Neural crest cell (in vitro differentiated cells): ENCODE measurements around the gene PRKN. TPM values are rescaled to one million over a fixed set of nuclear protein-coding genes. Genes with fewer than 3 reads are reported as not detected.

ENCODE experiments used
- DNase-seq: peaks from one replicate; pipeline ENCODE4 v3.0.0; 2021; ENCODE audit warnings: low read depth, mixed read lengths, low spot score
- H3K27ac Mint-ChIP-seq: one replicate; pipeline ENCODE4 v1.8.0; 2021; ENCODE audit warnings: mild to moderate bottlenecking, mixed read lengths; ENCODE audit not compliant: unreplicated experiment
- H3K27me3 Mint-ChIP-seq: 2 replicates; pipeline ENCODE4 v1.8.0; 2021; ENCODE audit warnings: low read depth, mild to moderate bottlenecking, mixed read lengths
- H3K36me3 Mint-ChIP-seq: 2 replicates; pipeline ENCODE4 v1.8.0; 2021; ENCODE audit warnings: low read depth, mild to moderate bottlenecking, mixed read lengths
- H3K4me1 Mint-ChIP-seq: 2 replicates; pipeline ENCODE4 v1.8.0; 2021; ENCODE audit warnings: mixed read lengths
- H3K4me3 Mint-ChIP-seq: one replicate; pipeline ENCODE4 v1.8.0; 2021; ENCODE audit warnings: mild to moderate bottlenecking, mixed read lengths
- H3K9me3 Mint-ChIP-seq: 2 replicates; pipeline ENCODE4 v1.8.0; 2021; ENCODE audit warnings: mixed read lengths
- total RNA-seq: library from RNA; stranded (reverse); gene quantifications from 2 replicates; pipeline ENCODE4 v1.2.1, GENCODE V29; 2021
- TF ChIP-seq, protein P1 (sequence below): fragments of 200-600 bp; sonication (generic); conservative IDR thresholded peaks from 2 replicates; pipeline ENCODE4 v1.5.0; 2021; ENCODE audit warnings: antibody characterized with exemption, mild to moderate bottlenecking

PRKN gene
- total RNA-seq, 1 donor from 2014 or later: 3.2 TPM

- Mint-ChIP-seq H3K27ac (no peak overlapping the region), H3K9me3 (no peaks in the 10 kb centered on the region), H3K4me1 (no peaks in the 10 kb centered on the region), H3K27me3 (no peaks in the 10 kb centered on the region), H3K4me3 (no peak overlapping the region), H3K36me3 (no peaks in the 10 kb centered on the region)
- TF ChIP-seq, protein P1, sequence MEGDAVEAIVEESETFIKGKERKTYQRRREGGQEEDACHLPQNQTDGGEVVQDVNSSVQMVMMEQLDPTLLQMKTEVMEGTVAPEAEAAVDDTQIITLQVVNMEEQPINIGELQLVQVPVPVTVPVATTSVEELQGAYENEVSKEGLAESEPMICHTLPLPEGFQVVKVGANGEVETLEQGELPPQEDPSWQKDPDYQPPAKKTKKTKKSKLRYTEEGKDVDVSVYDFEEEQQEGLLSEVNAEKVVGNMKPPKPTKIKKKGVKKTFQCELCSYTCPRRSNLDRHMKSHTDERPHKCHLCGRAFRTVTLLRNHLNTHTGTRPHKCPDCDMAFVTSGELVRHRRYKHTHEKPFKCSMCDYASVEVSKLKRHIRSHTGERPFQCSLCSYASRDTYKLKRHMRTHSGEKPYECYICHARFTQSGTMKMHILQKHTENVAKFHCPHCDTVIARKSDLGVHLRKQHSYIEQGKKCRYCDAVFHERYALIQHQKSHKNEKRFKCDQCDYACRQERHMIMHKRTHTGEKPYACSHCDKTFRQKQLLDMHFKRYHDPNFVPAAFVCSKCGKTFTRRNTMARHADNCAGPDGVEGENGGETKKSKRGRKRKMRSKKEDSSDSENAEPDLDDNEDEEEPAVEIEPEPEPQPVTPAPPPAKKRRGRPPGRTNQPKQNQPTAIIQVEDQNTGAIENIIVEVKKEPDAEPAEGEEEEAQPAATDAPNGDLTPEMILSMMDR: no peak
- no peak for DNase-seq
Measured at GRCh38 chr6:162306616-162307015, 420.9 kb downstream of the PRKN start.

DNA sequence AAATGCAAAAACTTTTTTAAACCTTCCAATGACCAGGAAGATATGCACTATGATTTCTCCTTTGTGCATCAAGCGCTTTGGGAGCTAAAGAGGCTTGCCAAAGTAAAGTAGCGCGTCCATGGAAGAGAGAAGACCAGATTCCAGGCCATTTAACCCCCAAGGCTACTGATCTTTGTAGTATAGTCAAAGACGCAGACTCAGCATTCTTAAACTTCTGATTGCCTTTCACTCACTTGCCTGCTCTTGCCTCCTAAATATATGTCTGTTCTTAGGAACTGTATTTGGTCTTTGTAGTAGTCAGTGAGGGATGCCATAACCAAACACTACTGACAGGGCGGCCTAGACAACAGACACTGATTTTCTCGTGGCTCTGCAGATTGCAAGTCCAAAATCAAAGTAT lies 426.4 kb downstream of the PRKN start:
- no peaks in the 10 kb centered on the region for H3K4me1 Mint-ChIP-seq
- no peak overlapping the region for H3K4me3 Mint-ChIP-seq
- TF ChIP-seq, protein P1: no peak
- no peaks in the 10 kb centered on the region for H3K9me3 Mint-ChIP-seq
- H3K36me3 Mint-ChIP-seq: no peaks in the 10 kb centered on the region
- no peak overlapping the region for H3K27ac Mint-ChIP-seq
- no peak for DNase-seq
- H3K27me3 Mint-ChIP-seq: no peaks in the 10 kb centered on the region

GRCh38 chr6:162294029-162294428 lies 433.5 kb downstream of the PRKN start:
- no peak for DNase-seq
- H3K27me3 Mint-ChIP-seq: no peaks in the 10 kb centered on the region
- H3K36me3 Mint-ChIP-seq: no peaks in the 10 kb centered on the region
- TF ChIP-seq, protein P1: no peak
- no peaks in the 10 kb centered on the region for H3K9me3 Mint-ChIP-seq
- H3K4me3 Mint-ChIP-seq: no peak overlapping the region
- no peak overlapping the region for H3K27ac Mint-ChIP-seq
- H3K4me1 Mint-ChIP-seq: peaks cover 11% of the 10 kb centered on the region

GRCh38 chr6:162292915-162293314 lies 434.7 kb downstream of the PRKN start:
- DNase-seq: no peak
- H3K36me3 Mint-ChIP-seq: no peaks in the 10 kb centered on the region
- H3K27me3 Mint-ChIP-seq: no peaks in the 10 kb centered on the region
- peaks cover 11% of the 10 kb centered on the region for H3K4me1 Mint-ChIP-seq
- H3K9me3 Mint-ChIP-seq: no peaks in the 10 kb centered on the region
- H3K4me3 Mint-ChIP-seq: no peak overlapping the region
- TF ChIP-seq, protein P1: no peak
- no peak overlapping the region for H3K27ac Mint-ChIP-seq

- peaks cover 11% of the 10 kb centered on the region for H3K4me1 Mint-ChIP-seq
- no peaks in the 10 kb centered on the region for H3K27me3 Mint-ChIP-seq
- no peaks in the 10 kb centered on the region for H3K9me3 Mint-ChIP-seq
- no peaks in the 10 kb centered on the region for H3K36me3 Mint-ChIP-seq
- TF ChIP-seq, protein P1: no peak
- H3K4me3 Mint-ChIP-seq: no peak overlapping the region
- no peak for DNase-seq
- H3K27ac Mint-ChIP-seq: no peak overlapping the region
Measured at GRCh38 chr6:162290846-162291465, 436.6 kb downstream of the PRKN start.
